HCT116 (cell line): ENCODE measurements around the gene PLB1. TPM values are rescaled to one million over a fixed set of nuclear protein-coding genes. Genes with fewer than 3 reads are reported as not detected.

Experiments used
- ATAC-seq: fragments of 200-7000 bp; cut with Tn5 transposase; 2 replicates; pipeline ENCODE4 v1.9.1; 2020; ENCODE audit warnings: mild to moderate bottlenecking, moderate library complexity
- BruUV-seq: library from RNA; stranded (reverse); fragments of 400-500 nt; replicated peaks from 2 replicates; lab custom pipeline; 2021; lab: Mats Ljungman, UMichigan
- CTCF ChIA-PET: fragments of 300-600 bp; sonication (Branson Sonifier 250); formaldehyde crosslinking; loops from one replicate; lab custom pipeline; 2021; ENCODE audit warnings: antibody characterized with exemption; lab: Charles Lee
- POLR2A ChIA-PET: fragments of 300-600, 350-600 bp; sonication (Branson Sonifier 250); formaldehyde crosslinking; loops from one replicate; lab custom pipeline; 2021; ENCODE audit warnings: antibody characterized with exemption; lab: Charles Lee
- RAD21 ChIA-PET, 2 experiments: fragments of 300-600 bp; sonication (Branson Sonifier 250); formaldehyde crosslinking; loops; one replicate each; lab custom pipeline; 2023; ENCODE audit warnings: low total read pairs in 2 of 2; ENCODE audit not compliant: uncharacterized antibody in 2 of 2, unreplicated experiment in 2 of 2, low non-redundant PET in 1 of 2; lab: Charles Lee
- DNase-seq: peaks from one replicate; pipeline ENCODE4 v3.0.0-alpha.2; 2010; ENCODE audit warnings: low read depth, low spot score
- H2AFZ ChIP-seq: fragments of 200-600 bp; shearing (Covaris generic), sonication (generic); 2 replicates; pipeline ENCODE4 v1.6.1; 2017; ENCODE audit warnings: low read depth, mixed run types, mixed read lengths, antibody characterized with exemption, low read length; ENCODE audit not compliant: poor library complexity, severe bottlenecking
- H3K27ac ChIP-seq: 2 replicates; pipeline ENCODE4 v1.5.1; 2012; ENCODE audit warnings: low read depth, low read length
- H3K27me3 ChIP-seq: fragments of 200-600 bp; sonication (generic); 2 replicates; pipeline ENCODE4 v1.6.1; 2016; ENCODE audit warnings: mixed run types, low read length, mixed read lengths; ENCODE audit not compliant: insufficient read depth
- H3K36me3 ChIP-seq, 2 experiments: fragments of 200-500 bp in 1 of 2; fragments of 200-600 bp in 1 of 2; sonication (Bioruptor generic) in 1 of 2; sonication (generic) in 1 of 2; 2 replicates each; pipeline versions ENCODE4 v1.5.1 to v1.6.1; 2014 to 2016; ENCODE audit warnings: low read length in 2 of 2, inconsistent platforms in 1 of 2, mixed read lengths in 1 of 2, mixed run types in 1 of 2; ENCODE audit not compliant: insufficient read depth in 2 of 2, control insufficient read depth in 1 of 2
- H3K4me1 ChIP-seq, 2 experiments: fragments of 200-600 bp in 1 of 2; sonication (generic) in 1 of 2; 2 replicates each; pipeline versions ENCODE4 v1.5.1 to v1.6.1; 2012 to 2017; ENCODE audit warnings: low read length in 2 of 2, inconsistent platforms in 1 of 2, mild to moderate bottlenecking in 1 of 2, mixed read lengths in 1 of 2, mixed run types in 1 of 2, moderate library complexity in 1 of 2; ENCODE audit not compliant: insufficient read depth in 2 of 2, control insufficient read depth in 1 of 2
- H3K4me2 ChIP-seq: fragments of 200-600 bp; sonication (generic); 2 replicates; pipeline ENCODE4 v1.6.1; 2017; ENCODE audit warnings: mixed run types, low read length, mixed read lengths
- H3K4me3 ChIP-seq, 2 experiments: fragments of 200-600 bp in 1 of 2; sonication (generic) in 1 of 2; replicated peaks in 1 of 2; 2 replicates each; pipeline ENCODE4 v1.5.1; 2011 to 2016; ENCODE audit warnings: low read length in 2 of 2, control low read depth in 1 of 2, low read depth in 1 of 2, mild to moderate bottlenecking in 1 of 2, mixed read lengths in 1 of 2, mixed run types in 1 of 2
- H3K79me2 ChIP-seq: fragments of 200-600 bp; sonication (generic); 2 replicates; pipeline ENCODE4 v1.6.1; 2017; ENCODE audit warnings: mild to moderate bottlenecking, mixed run types, low read length, moderate library complexity, mixed read lengths; ENCODE audit not compliant: insufficient read depth
- H3K9ac ChIP-seq: fragments of 200-600 bp; sonication (generic); 2 replicates; pipeline ENCODE4 v1.6.1; 2016; ENCODE audit warnings: low read length, mixed read lengths
- H3K9me2 ChIP-seq: fragments of 200-600 bp; sonication (generic), shearing (Covaris generic); 2 replicates; pipeline ENCODE4 v1.6.1; 2017; ENCODE audit warnings: mixed run types, mild to moderate bottlenecking, moderate library complexity; ENCODE audit not compliant: insufficient read depth
- H3K9me3 ChIP-seq, 2 experiments: fragments of 200-500 bp in 1 of 2; fragments of 200-600 bp in 1 of 2; sonication (Bioruptor generic) in 1 of 2; sonication (generic) in 1 of 2; 2 replicates each; pipeline ENCODE4 v1.6.1; 2014 to 2017; ENCODE audit warnings: low read length in 2 of 2, mixed read lengths in 2 of 2, inconsistent platforms in 1 of 2, low read depth in 1 of 2, mild to moderate bottlenecking in 1 of 2, mixed run types in 1 of 2, moderate library complexity in 1 of 2; ENCODE audit not compliant: control insufficient read depth in 1 of 2, insufficient read depth in 1 of 2
- H4K20me1 ChIP-seq: fragments of 200-600 bp; sonication (generic), shearing (Covaris generic); 2 replicates; pipeline ENCODE4 v1.6.1; 2017; ENCODE audit warnings: mixed run types, mild to moderate bottlenecking, moderate library complexity; ENCODE audit not compliant: insufficient read depth
- ATF3 ChIP-seq: IDR thresholded peaks from 2 replicates; pipeline ENCODE4 v1.6.1; 2012
- CBX3 ChIP-seq: IDR thresholded peaks from 2 replicates; pipeline ENCODE4 v1.6.1; 2012; ENCODE audit warnings: low read depth
- CEBPB ChIP-seq: IDR thresholded peaks from 2 replicates; pipeline ENCODE4 v1.6.1; 2012; ENCODE audit warnings: low read depth
- EGR1 ChIP-seq: IDR thresholded peaks from 2 replicates; pipeline ENCODE4 v1.6.1; 2012; ENCODE audit warnings: low read depth
- EZH2 ChIP-seq: fragments of 200-600 bp; sonication (generic); IDR thresholded peaks from 2 replicates; pipeline ENCODE4 v1.6.1; 2017; ENCODE audit warnings: antibody characterized with exemption, mixed run types
- EZH2phosphoT487 ChIP-seq: fragments of 200-600 bp; IDR thresholded peaks from 2 replicates; pipeline ENCODE4 v1.6.1; 2018; ENCODE audit warnings: antibody characterized with exemption, borderline replicate concordance
- FOSL1 ChIP-seq: IDR thresholded peaks from 2 replicates; pipeline ENCODE4 v1.6.1; 2012; ENCODE audit warnings: low read depth
- JUND ChIP-seq: IDR thresholded peaks from 2 replicates; pipeline ENCODE4 v1.6.1; 2012
- MAX ChIP-seq: IDR thresholded peaks from 2 replicates; pipeline ENCODE4 v1.6.1; 2012
- POLR2A ChIP-seq: IDR thresholded peaks from 2 replicates; pipeline ENCODE4 v1.7.0; 2011; ENCODE audit warnings: borderline replicate concordance; ENCODE audit not compliant: insufficient read depth, insufficient read length; ENCODE audit errors: extremely low read depth
- REST ChIP-seq: IDR thresholded peaks from 2 replicates; pipeline ENCODE4 v1.6.1; 2012; ENCODE audit warnings: low read depth
- SP1 ChIP-seq: IDR thresholded peaks from 2 replicates; pipeline ENCODE4 v1.6.1; 2012; ENCODE audit warnings: low read depth
- SRF ChIP-seq: IDR thresholded peaks from 2 replicates; pipeline ENCODE4 v1.6.1; 2012; ENCODE audit warnings: low read depth
- TCF7L2 ChIP-seq: IDR thresholded peaks from 2 replicates; pipeline ENCODE4 v1.7.0; 2011; ENCODE audit warnings: borderline replicate concordance, inconsistent platforms; ENCODE audit not compliant: insufficient read depth, insufficient read length; ENCODE audit errors: extremely low read depth
- ZFX ChIP-seq: fragments of 450-650 bp; IDR thresholded peaks from 2 replicates; pipeline ENCODE4 v1.6.1; 2017
- ZNF274 ChIP-seq: fragments of 200-500 bp; sonication (Bioruptor generic); IDR thresholded peaks from 2 replicates; pipeline ENCODE4 v1.6.1; 2014; ENCODE audit warnings: mild to moderate bottlenecking, low read depth, low read length, inconsistent platforms
- intact Hi-C: fragments of 100-400 bp; cut with micrococcal nuclease; formaldehyde crosslinking; loops from 2 replicates; pipeline ENCODE4 v1.10.0; 2022
- total RNA-seq: library from RNA; stranded (reverse); gene quantifications from one replicate; pipeline ENCODE4 v1.2.1, GENCODE V29; 2021; ENCODE audit not compliant: unreplicated experiment
- TF ChIP-seq, protein P1 (sequence below): IDR thresholded peaks from 2 replicates; pipeline ENCODE4 v1.6.1; 2011; ENCODE audit warnings: mild to moderate bottlenecking, low read length, moderate library complexity; ENCODE audit not compliant: insufficient replicate concordance; ENCODE audit errors: extremely low read depth
- TF ChIP-seq, protein P2 (sequence below), 3 experiments: fragments of 200-600 bp in 1 of 3; sonication (generic) in 1 of 3; IDR thresholded peaks in 2 of 3; conservative IDR thresholded peaks in 1 of 3; 2 replicates each; pipeline ENCODE4 v1.5.1; 2012 to 2017; ENCODE audit warnings: low read depth in 2 of 3, low read length in 2 of 3, antibody characterized with exemption in 1 of 3, borderline replicate concordance in 1 of 3, control low read depth in 1 of 3, mild to moderate bottlenecking in 1 of 3, mixed read lengths in 1 of 3, mixed run types in 1 of 3, moderate library complexity in 1 of 3; ENCODE audit not compliant: insufficient read depth in 1 of 3

Gene PLB1
- total RNA-seq, 1 experiment from 2014 or later, result 0.49 TPM

DNA sequence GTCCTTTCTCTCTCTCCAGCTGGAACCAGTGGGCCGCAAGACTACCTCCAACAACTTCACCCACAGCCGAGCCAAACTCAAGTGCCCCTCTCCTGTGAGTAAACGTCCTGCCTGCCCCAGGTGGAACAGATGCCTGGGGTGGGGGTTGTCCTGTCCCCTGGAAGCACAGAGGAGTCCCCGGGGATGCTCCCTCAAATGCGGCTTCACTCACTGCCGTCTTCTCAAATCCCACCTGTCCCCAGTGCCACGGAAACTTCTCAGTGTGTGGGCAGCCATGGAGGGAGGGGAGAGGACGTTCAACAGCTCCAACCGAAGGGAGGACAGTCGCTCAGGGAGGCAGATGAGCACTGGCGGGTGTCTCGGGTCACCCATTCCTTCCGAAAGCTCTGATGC lies 145.0 kb downstream of the PLB1 start (continued):
- TF ChIP-seq, protein P1, sequence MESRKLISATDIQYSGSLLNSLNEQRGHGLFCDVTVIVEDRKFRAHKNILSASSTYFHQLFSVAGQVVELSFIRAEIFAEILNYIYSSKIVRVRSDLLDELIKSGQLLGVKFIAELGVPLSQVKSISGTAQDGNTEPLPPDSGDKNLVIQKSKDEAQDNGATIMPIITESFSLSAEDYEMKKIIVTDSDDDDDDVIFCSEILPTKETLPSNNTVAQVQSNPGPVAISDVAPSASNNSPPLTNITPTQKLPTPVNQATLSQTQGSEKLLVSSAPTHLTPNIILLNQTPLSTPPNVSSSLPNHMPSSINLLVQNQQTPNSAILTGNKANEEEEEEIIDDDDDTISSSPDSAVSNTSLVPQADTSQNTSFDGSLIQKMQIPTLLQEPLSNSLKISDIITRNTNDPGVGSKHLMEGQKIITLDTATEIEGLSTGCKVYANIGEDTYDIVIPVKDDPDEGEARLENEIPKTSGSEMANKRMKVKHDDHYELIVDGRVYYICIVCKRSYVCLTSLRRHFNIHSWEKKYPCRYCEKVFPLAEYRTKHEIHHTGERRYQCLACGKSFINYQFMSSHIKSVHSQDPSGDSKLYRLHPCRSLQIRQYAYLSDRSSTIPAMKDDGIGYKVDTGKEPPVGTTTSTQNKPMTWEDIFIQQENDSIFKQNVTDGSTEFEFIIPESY, result no peak
- TF ChIP-seq CBX3, result no peak
- TF ChIP-seq JUND, result no peak
- TF ChIP-seq EZH2, result no peak
- TF ChIP-seq EZH2phosphoT487, result no peak
- TF ChIP-seq SP1, result no peak
- TF ChIP-seq ZFX, result no peak
- TF ChIP-seq, all 23 proteins: peak for 0

GRCh38 chr2:28642796-28643195 lies 146.9 kb downstream of the PLB1 start:
- no peaks in the 10 kb centered on the region for H3K36me3 ChIP-seq
- H3K4me1 ChIP-seq, result no peaks in the 10 kb centered on the region
- H3K4me2 ChIP-seq, result no peak overlapping the region
- ChIA-PET RAD21 (no interaction called here), CTCF (no interaction called here), POLR2A (no interaction called here)
- H4K20me1 ChIP-seq, result no peaks in the 10 kb centered on the region
- no peak for TF ChIP-seq CEBPB
- no peak for TF ChIP-seq ZFX
- no peak for TF ChIP-seq JUND
- no peak for TF ChIP-seq ZNF274
- TF ChIP-seq FOSL1, result no peak
- TF ChIP-seq, protein P2, sequence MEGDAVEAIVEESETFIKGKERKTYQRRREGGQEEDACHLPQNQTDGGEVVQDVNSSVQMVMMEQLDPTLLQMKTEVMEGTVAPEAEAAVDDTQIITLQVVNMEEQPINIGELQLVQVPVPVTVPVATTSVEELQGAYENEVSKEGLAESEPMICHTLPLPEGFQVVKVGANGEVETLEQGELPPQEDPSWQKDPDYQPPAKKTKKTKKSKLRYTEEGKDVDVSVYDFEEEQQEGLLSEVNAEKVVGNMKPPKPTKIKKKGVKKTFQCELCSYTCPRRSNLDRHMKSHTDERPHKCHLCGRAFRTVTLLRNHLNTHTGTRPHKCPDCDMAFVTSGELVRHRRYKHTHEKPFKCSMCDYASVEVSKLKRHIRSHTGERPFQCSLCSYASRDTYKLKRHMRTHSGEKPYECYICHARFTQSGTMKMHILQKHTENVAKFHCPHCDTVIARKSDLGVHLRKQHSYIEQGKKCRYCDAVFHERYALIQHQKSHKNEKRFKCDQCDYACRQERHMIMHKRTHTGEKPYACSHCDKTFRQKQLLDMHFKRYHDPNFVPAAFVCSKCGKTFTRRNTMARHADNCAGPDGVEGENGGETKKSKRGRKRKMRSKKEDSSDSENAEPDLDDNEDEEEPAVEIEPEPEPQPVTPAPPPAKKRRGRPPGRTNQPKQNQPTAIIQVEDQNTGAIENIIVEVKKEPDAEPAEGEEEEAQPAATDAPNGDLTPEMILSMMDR (IDR thresholded peaks at IDR 0.05 in 2 of 3, conservative IDR thresholded peaks at IDR 0.05 in 1 of 3; ENCODE audit: borderline replicate concordance in 1 of 3, insufficient read depth in 1 of 3, low read depth in 2 of 3, low read length in 2 of 3), result no peak
- no peak for TF ChIP-seq MAX
- TF ChIP-seq TCF7L2, result no peak
- TF ChIP-seq EZH2phosphoT487, result no peak
- TF ChIP-seq REST, result no peak
- no peak for TF ChIP-seq SRF
- no peak for TF ChIP-seq POLR2A
- no peak for TF ChIP-seq EGR1
- TF ChIP-seq ATF3, result no peak
- no peak for TF ChIP-seq CBX3
- no peak for TF ChIP-seq EZH2
- DNase-seq (no peak), ATAC-seq (no peak)
- intact Hi-C loops, result no loop called here
- H3K27me3 ChIP-seq, result no peaks in the 10 kb centered on the region
- no peak overlapping the region for H3K9ac ChIP-seq
- H3K79me2 ChIP-seq, result no peaks in the 10 kb centered on the region
- no peak overlapping the region for H2AFZ ChIP-seq
- no peak overlapping the region for H3K27ac ChIP-seq
- BruUV-seq, result no TSS peak
- no peak overlapping the region for H3K4me3 ChIP-seq
- no peaks in the 10 kb centered on the region for H3K9me3 ChIP-seq
- no peaks in the 10 kb centered on the region for H3K9me2 ChIP-seq
